ENCODE results near the gene CDK6.

The CDK6 gene

GRCh38 chr7:92639966-92640365 is 196.4 kb downstream of the CDK6 start:
- DNase-seq = no peak

- DNase-seq = no peak
Observed at GRCh38 chr7:92639213-92639896, 197.0 kb downstream of the CDK6 start.

- DNase-seq = no peak
Observed at GRCh38 chr7:92636018-92636560, 200.3 kb downstream of the CDK6 start.

DNA sequence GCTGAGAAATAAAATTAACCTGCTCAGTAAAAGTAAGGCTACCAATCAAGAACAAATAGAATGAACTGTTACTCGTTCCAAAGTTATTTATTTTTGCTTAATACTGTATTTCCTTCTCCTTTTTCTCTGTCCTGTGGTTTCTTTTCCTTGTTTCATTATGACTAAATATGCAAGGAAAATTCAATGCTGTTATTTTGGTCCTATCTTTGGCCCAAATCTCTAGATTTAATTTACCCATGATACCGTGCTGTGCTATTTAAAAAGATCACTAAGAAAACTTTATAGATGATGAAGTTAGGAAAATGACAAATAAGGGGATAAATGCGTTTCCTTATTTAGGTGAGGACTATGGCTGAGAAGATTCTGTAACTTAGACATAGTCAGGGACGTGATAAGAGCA is 200.8 kb downstream of the CDK6 start:
- no peak for DNase-seq

DNA sequence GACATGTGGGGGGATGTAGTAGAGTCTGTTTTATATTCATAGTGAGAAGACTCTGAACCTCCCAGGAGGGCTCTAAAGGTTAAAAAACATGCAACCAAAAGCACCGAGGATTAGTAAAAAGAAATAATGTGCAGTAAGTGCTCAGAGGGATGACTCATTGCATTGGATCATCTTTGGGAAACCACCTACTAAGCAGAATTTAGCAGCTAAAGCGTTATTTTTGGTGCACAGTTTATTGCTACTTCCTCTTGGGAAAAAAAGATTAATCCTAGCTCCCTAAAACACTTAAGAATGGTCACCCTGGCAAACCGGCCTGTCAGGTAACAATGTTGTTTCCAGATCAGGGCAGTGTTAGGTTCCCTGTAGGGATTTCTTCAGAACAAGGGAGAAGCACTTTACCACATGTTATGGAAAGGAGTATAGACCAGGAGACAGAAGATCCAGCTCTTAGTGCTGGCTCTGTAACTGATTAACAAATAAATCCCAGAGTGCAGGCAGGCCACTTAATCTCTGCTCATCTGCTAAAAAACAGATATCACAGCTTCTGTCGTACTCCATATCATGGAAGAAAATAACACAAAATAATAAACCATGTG is 201.4 kb downstream of the CDK6 start:
- DNase-seq = peak; percentile 85

DNA sequence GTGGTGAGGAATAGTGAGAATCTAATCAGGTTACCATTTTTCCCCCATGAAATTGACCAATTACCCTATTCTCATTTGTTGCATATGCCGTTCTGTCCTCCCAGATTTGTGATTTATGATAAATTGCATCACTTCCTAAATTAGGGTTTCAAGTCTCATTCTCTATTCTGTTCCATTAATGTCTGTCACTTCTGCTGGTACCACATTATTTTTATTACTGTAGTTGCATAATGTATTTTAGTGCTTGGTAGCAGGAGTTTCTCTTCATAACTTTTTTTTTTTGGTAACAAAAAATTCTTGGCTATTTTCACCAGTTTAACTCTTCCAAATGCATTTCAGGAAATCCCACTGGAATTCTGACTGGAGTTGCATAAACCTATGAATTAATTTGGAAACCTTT is 202.2 kb downstream of the CDK6 start:
- no peak for DNase-seq

DNA sequence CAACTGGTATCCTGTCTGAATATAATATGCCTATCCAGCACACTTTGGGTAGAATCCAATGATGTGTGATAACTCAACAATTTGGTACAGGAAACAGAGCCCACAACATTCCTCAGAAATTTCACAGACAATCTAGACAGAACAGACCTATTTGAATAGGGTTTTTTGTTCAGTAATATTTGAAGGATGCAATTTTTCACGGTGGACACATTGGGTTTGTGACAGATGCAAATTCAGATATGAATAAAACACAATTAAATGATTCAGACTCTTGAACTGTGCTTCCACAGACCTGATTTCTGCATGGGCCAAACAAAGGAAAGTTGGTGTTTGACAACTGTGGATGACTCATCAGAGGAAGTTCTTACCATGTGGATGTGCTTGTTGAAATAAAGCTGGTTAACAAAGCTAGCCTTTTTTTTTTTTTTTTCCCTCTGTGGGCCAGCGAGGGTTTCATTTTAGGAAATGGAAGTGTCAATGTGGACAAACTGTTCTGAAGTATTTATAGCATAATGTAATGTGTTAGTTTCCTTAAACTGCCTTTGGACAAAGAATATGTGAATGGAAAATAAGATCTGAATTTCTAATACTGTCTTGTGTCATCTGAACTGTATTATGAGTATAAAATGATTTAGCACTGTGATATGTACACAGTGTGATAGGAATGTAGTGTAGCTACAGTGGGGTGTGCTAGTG is 203.0 kb downstream of the CDK6 start:
- peak; percentile 93 for DNase-seq

DNA sequence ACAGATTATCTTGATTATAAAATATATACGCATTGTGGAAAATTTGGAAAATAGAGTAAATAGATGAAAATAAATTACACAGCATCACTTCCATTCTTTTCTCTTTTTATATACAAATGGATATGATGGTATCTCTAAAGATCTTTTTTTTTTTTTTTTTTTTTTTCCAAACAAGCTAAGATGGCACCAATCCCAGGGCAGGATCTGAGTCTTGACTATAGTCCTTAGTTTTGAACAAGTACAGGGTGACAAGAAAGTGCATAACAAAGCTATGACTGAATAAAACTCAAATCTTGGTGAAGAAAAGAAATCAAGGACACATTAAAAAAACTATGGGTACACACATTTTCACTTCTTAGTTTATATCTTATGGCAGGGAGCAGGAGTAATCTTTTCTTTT is 203.6 kb downstream of the CDK6 start:
- no peak for DNase-seq

- no peak for DNase-seq
Observed at GRCh38 chr7:92631850-92632487, 204.4 kb downstream of the CDK6 start.

DNA sequence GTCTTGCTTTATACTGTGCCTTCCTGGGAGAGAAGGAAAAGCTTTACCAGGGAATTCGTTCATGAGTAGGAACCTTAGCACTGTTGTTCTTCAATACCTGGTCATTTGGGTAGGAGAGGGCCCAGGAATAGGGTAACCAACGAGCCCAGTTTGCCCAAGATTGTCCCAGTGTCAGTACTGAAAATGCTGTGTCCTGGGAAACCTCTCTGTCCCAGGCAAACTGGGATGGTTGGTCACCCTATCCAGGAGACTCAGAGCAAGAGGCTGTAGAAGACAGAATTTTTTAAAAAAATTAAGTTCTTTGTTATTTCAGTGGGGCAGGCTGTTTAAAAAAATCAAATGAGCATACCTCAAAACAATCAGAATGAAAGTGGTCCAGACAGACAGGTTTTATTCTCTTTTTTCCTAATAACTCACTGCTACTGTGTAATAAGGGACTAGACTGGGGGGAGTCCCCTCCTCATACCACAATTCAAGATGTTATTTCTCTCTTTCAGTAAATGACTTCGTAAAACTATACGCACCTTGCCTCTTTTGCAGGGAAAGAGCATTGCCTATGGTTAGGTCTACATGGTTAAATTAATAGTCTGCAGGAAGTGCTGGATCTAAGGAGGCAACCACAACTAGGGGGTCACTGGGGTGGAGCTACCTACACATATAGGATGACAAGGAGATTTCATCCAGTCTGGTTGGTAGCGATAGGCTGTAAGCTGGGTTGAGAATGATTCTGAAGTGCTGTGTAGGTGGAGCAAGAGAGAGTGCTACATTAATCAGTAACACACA is 205.1 kb downstream of the CDK6 start:
- no peak for DNase-seq

- DNase-seq = no peak
Observed at GRCh38 chr7:92629779-92630178, 206.6 kb downstream of the CDK6 start.

DNA sequence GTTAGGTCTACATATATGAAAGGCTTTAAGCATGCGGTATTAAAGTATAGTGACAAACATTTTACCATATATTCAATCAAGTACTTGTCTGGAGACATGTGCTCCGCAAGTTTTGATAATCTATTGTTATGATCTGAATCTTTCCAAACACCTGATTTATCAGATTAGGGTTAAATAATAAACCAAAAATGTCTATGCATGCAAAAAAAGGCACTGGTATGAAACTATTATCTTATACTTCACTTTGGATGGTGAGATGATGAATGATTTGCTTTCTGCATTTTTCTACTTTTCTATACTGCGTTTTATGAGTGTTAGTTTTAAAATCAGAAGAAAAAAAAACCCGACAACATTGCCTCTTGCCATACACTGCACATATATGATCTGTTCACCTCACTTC is 208.4 kb downstream of the CDK6 start:
- DNase-seq = no peak

- DNase-seq = no peak
Observed at GRCh38 chr7:92626281-92626809, 210.0 kb downstream of the CDK6 start.

DNA sequence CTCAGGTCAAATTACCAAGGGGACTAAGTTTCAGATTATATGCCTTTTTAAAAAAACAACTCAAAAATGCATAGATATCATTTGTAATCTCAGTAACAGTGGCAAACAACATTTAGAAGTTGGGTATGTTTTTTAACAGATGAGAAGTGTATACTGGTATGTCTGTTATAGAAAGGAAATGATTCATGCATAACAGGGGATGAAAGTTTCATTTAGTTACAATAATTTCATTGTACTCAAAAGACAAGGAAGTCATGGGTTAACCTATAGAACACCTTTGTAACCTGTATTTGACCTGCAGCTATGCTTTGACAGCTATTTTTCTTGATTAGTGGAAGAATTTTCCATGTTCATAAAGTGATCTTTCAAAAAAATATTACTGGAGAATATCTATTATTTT is 210.8 kb downstream of the CDK6 start:
- no peak for DNase-seq

DNA sequence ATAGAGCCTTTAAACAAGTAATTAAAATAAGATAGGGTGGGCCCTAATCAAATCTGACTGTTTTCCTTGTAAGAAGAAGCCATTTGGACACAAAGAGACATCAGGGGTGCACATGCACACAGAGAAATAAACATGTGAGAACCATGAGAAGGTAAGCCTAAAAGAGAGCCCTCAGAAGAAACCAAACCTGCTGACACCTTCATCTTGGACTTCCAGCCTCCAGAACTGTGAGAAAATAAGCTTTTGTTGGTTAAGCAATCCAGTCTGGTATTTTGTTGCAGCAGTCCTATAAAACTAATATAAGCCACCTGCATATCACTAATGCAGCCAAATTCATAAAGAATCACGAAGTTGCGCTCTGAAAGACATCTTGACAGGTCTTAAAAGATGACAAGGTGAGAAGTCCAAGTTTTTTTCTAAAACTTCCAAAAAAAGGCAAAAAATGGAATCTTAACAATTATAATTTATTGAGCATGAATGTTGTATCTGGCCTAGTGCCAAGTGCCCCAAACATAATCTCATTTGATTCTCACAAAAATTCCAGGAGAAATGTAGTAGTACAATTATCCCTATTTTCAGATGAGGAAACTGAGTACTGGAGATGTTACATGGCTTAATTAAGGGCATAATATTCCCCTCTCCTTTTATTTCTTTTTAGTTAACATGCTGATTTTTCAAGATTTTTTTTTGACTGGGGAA is 211.9 kb downstream of the CDK6 start:
- no peak for DNase-seq

DNA sequence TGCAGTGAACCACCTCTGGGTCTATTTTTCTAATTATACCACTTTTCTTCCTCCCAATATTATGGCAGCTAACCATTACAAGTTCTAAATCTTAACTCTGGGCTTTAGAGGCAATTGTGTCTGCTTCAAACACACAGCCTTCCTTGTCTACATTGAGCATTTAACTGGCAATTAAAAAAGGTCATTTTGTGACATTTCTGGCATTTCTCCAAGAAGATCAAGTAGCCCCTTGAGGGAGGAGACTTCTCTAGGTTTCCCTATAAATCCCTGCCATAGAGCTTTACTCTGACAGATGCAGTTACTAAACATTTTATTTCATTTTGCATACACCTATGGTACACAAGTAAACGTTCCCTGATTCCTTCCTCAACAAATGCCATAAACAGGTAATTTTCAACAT is 212.8 kb downstream of the CDK6 start:
- no peak for DNase-seq

DNA sequence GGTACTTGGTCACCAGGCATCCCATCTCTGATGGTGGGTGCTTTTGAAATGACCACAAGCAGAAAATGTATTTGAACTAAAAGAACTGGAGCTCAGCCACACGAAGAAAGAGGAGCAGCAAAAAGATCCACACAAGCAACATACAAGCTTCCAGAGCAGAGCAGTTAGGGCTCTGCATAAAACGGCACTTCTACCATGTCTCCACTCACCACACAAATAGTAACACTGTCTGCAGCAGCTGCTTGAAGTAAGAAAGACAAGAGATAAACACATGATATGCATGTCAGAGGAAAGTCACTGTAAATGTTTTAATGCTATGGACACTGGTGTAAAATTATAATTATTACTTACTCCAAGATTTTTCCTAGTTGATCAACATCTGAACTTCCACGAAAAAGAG is 213.7 kb downstream of the CDK6 start:
- DNase-seq = no peak

- DNase-seq = no peak
Observed at GRCh38 chr7:92622030-92622429, 214.3 kb downstream of the CDK6 start.

DNA sequence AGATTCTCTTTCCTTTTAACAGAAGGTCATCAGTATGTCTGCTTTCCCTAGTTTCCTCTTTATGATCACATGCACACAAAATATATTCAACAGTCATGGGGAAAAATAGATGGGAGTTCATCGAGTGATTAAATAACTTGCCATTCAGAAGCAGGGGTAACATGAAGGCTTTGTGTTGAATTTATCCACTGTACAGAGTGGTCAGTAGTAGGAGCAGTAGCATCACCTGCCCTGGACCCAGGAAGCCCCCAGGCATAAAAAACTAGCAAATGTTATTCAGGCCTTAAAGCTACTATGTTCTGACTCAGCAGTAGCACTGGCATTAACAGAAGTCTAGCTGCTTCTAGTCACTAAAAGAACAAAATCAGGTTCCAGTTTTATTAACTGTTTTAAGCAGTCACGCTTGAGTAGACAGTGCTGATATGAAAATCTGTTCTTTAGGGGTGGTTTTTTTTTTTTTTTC is 214.8 kb downstream of the CDK6 start:
- peak; percentile 49 for DNase-seq

- DNase-seq = peak; percentile 92
Observed at GRCh38 chr7:92621026-92621540, 215.3 kb downstream of the CDK6 start.

GRCh38 chr7:92615861-92616260 is 220.5 kb downstream of the CDK6 start:
- DNase-seq = no peak
